Left cardiac atrium (tissue), 4 donors: ENCODE results near the gene ZFP36L1. TPM values are rescaled to one million over a fixed set of nuclear protein-coding genes. Genes with fewer than 3 reads are reported as not detected.

Source experiments
- ATAC-seq, 2 donors: fragments of 200-7000 bp; cut with Tn5 transposase; one replicate each; pipeline ENCODE4 v1.9.1; 2020; ENCODE audit warnings: mild to moderate bottlenecking in 2 of 2, moderate library complexity in 2 of 2
- DNase-seq: peaks from one replicate; pipeline ENCODE4 v3.0.0-alpha.2; 2020
- intact Hi-C, 2 donors: fragments of 100-400 bp; cut with DNase I; formaldehyde crosslinking; loops; one replicate each; pipeline versions ENCODE4 v1.14.1 to v1.15.1; 2022 to 2023
- long read RNA-seq: library from polyadenylated mRNA; unstranded; transcript quantifications from one replicate; pipeline ENCODE4 v2.0.0, GENCODE V29; 2021
- total RNA-seq, 2 donors: library from RNA; stranded (reverse); fragmentation: NEBNext Ultra II Directional; extraction: Animal tissue kit (Norgen Biotek cat#: 25700); gene quantifications; one replicate each; pipeline ENCODE4 v1.2.1, GENCODE V29; 2021
- donor health status: DM: no; HTN: yes; CAD: no.
- donor health status: DM: no; HTN: yes; CAD: no; lungs with severe emphysema.
- donor health status: DM: yes; HTN: yes; CAD: no.
- donor health status: Dilated cardiomyopathy.

ZFP36L1 gene, protein sequence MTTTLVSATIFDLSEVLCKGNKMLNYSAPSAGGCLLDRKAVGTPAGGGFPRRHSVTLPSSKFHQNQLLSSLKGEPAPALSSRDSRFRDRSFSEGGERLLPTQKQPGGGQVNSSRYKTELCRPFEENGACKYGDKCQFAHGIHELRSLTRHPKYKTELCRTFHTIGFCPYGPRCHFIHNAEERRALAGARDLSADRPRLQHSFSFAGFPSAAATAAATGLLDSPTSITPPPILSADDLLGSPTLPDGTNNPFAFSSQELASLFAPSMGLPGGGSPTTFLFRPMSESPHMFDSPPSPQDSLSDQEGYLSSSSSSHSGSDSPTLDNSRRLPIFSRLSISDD
- total RNA-seq, result 100 to 1,000 TPM in 1 of 2 donors, 10 to 100 TPM in 1; 89.6 to 105 TPM
- long read RNA-seq, partial matches to known transcripts, result 0 of 2 reads
- long read RNA-seq, other reads (novel, unspliced or antisense), result 2 of 2 reads

DNA sequence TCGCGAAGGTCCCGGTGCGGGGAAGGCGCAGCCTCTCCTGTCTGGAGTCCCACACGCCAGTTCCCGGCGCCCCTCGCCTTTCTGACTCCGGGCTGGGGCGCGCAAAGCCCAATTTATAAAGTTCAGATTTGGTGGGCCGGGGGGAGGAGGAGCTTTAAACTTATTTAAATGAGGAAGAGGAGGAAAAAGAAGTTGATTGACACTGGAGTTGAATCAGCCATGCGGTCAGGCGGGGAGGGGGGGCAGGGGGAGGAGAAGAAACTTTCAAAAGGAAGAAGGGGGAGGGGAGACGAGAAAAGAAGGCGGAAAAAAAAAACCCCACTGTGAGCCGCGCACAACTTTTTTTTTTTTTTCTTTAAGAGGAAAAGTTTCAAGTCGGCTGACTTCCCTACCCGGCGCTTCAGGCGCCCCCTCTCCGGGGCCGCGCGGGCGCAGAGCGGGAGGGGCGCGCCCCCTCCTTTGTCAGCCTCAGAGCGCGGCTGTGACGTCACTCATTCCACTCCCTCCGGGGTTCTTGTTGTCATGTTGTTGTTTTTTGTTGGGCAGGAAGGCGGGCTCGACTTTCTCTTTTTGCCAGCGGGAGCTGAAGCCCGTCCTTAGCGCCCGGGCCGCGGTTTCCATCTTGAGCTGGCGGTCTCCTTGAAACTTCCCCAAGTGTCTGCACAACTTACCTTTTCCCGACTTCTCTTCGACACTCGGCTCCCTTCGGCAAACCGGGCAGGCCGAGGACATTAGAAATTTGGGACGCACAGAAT lies at the start of gene ZFP36L1:
TSS of gene ZFP36L1 (minus strand) at position 89 of the 755 bp plus-strand sequence. CDS start 129 bp downstream, outside the sequence.
- ATAC-seq, result peak; percentile 58 to 68
- peak; percentile 96 for DNase-seq
- intact Hi-C loops, result loop anchor here (5.0 kb wide), 2 partner anchors 111 to 126 kb away; no protein-coding TSS in a partner anchor

- DNase-seq, result no peak
- ATAC-seq, result no peak
- intact Hi-C loops, result loop anchor here in 1 of 2 donors (10.0 kb wide), 1 partner anchor 1007 kb away; no protein-coding TSS in a partner anchor
Measured at GRCh38 chr14:68842298-68842697, 49.4 kb upstream of the ZFP36L1 start.

DNA sequence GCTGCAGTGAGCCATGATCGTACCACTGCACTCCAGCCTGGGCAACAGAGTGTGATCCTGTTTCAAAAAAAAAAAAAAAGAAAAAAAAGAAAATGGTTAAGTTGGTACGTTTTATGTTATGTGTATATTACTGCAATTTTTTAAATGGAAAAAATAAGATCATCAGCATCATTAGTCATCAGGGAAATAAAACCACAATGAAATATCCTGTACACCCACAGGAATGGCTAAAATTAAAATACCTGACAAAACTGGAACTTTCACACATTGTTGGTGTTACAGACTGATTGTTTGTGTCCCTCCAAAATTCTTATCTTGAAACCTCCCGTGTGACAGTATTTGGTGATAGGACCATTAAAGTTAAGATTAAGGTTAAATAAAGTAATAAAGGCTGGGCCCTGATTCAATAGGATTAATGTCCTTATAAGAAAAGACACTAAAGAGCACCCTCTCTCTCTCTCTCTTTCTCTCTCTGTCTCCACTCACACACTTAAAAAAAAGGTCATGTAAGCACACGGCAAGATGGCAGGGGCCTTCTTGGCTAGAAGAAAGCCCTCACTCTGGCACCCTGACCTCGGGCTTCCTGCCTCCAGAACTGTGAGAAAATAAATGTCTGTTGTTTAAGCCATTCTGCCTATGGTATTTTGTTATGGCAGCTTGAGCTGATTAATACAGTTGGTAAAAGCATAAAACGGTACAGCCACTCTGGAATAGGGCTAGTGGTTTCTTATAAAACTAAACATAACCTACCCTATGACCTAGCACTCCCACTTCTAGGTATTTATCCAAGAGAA lies 48.3 kb upstream of the ZFP36L1 start:
- ATAC-seq, result no peak
- intact Hi-C loops, result loop anchor here in 1 of 2 donors (10.0 kb wide), 1 partner anchor 1006 kb away; no protein-coding TSS in a partner anchor

GRCh38 chr14:68840454-68840853 lies 47.6 kb upstream of the ZFP36L1 start:
- no peak for DNase-seq
- ATAC-seq, result no peak
- intact Hi-C loops, result loop anchor here in 1 of 2 donors (10.0 kb wide), 1 partner anchor 1006 kb away; no protein-coding TSS in a partner anchor

More for the DNA sequence above, 48.3 kb upstream of the ZFP36L1 start:
- no peak for DNase-seq

- no peak for DNase-seq
- ATAC-seq, result no peak
- intact Hi-C loops, result no loop called here
Measured at GRCh38 chr14:68836082-68836481, 43.2 kb upstream of the ZFP36L1 start.

DNA sequence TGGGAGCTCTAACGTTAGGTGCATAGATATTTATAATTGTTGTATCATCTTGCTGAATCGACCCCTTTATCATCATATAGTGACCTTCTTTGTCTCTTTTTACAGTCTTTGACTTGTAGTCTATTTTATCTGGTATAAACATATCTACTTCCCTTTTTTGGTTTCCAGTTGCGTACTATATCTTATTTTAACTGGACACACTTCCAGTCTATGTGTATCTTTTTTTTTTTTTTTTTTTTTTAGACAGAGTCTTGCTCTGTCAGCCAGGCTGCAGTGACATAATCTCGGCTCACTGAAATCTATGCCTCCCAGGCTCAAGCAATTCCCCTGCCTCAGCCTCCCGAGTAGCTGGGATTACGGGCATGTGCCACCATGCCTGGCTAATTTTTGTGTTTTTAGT lies 41.9 kb upstream of the ZFP36L1 start:
- DNase-seq (no peak), ATAC-seq (no peak)
- intact Hi-C loops, result no loop called here

- ATAC-seq (no peak), DNase-seq (no peak)
- intact Hi-C loops, result no loop called here
Measured at GRCh38 chr14:68828698-68829097, 35.8 kb upstream of the ZFP36L1 start.

DNA sequence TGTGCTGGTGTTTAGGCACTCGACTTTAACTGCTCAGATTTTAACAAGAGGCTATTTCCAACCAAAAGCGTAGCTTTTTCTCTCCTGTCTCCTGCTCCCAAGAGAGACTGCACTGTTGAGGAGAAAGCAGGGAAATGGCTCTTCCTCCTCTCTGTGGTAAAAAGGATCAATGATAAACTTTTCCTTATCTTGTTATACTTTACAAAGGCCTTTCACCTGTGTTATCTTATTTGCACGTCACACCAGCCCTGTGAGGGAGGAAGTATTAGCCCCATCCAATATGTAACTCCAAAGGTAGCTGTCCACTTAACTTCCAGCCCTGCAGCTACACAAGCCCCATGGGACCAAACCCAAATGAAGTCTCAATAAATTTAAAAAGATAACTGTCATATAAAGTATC lies 32.9 kb upstream of the ZFP36L1 start:
- ATAC-seq, result no peak
- intact Hi-C loops, result no loop called here
- no peak for DNase-seq

DNA sequence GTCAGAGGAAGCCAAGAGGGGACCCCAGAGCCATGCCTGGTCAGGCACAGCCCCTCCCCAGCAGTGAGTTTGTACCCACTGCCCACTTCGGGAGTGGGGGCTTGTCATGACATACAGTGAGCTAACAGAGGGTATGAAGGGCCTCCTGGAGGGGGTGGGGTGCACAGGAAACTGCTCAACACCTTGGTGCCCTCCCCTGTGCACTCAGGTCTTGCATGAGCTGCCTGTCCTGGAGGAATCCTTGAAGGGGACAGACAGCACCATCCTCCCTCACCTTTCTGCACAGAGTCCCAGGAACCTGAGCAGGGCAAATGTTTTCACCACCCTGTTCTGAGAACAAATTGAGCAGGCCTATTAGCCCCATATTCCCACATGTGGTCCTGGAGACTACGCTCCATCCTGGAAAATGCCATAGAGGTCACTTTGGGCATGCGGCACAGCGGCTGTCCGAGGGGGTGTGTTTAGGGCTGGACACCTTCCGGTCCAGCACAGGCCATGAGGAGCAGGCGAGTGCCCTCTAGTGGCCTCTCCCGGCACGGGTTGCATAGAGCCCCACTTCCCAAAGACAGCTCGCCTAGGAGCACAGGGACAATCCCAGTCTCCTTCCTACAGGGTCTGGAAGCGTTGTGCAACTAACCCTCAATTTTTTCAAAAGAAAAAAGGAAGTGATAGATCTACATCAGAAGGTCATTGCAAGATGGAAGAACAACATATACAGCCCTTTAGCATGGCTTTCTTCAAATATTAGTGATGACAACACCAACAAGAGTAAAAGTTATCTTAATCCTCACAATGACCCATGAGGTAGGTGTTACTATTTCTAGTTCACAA lies 31.9 kb upstream of the ZFP36L1 start:
- ATAC-seq (peak; percentile 93 to 97), DNase-seq (peak; percentile 89)
- intact Hi-C loops, result loop anchor here in 1 of 2 donors (5.0 kb wide), 1 partner anchor 882 kb away; no protein-coding TSS in a partner anchor

- intact Hi-C loops, result loop anchor here in 1 of 2 donors (5.0 kb wide), 1 partner anchor 882 kb away; no protein-coding TSS in a partner anchor
- no peak for ATAC-seq
Measured at GRCh38 chr14:68824207-68824516, 31.3 kb upstream of the ZFP36L1 start.

DNA sequence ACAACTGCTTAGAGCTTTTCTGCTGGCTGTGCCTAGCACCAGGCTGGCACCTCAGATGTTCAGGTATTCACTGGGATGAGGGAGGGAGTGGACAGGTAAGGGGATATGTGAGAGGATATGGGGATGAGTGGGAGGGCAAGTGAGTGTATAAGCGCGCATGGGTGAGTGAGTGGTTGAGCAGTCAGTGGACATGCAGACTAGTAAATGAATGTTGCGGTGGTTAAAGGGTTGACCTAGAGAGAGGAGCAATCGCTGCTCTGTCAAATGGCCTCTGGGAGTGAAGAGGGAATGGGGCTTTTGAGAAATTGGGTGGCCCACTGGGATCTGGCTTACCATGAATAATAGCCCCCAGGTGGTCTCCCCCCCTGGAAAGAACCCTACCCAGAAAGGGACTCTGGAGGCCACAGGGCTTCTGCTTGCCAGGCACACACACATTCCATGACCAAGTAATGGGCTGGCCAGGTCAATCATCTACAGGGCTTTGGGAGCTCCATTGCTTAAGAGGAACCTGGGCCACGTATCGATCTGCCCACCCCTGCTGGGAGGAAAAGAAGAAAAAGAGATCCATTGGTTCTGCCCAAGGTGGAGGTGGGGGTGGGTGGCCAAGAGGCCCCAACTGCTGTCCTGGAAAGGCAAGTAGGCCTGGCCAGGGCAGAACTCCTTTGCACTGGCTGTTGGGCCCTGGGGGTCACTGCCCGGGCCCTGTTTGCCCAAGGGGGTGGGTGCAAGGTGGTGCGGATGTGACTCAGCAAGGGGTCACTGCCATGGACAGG lies 30.8 kb upstream of the ZFP36L1 start:
- intact Hi-C loops, result loop anchor here in 1 of 2 donors (5.0 kb wide), 1 partner anchor 881 kb away; no protein-coding TSS in a partner anchor
- no peak for DNase-seq
- no peak for ATAC-seq

More at GRCh38 chr14:68824207-68824516, 31.3 kb upstream of the ZFP36L1 start:
- DNase-seq, result no peak

DNA sequence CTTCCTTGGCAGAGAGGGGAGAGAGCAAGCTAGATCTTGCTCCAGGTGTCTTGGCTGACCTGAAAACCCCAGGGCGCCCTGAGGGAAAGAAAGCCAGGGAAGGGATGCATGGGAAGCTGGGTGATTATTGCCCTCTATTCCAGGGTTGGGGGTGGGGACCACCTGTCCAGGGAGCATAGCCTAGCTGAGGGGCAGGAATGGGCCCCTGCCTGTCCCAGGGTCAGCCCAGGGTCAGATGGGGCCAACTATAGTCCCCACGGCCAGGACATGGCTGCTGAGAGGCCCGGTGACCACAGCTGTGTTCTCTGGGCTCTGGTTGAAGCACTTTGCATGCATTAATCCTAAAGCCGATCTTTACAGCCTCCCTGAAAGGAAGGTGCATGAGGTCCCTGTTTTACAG lies 30.1 kb upstream of the ZFP36L1 start:
- DNase-seq, result no peak
- ATAC-seq, result no peak
- intact Hi-C loops, result loop anchor here in 1 of 2 donors (5.0 kb wide), 1 partner anchor 881 kb away; no protein-coding TSS in a partner anchor

GRCh38 chr14:68822132-68822651 lies 29.3 kb upstream of the ZFP36L1 start:
- intact Hi-C loops, result loop anchor here in 1 of 2 donors (5.0 kb wide), 1 partner anchor 880 kb away; no protein-coding TSS in a partner anchor
- ATAC-seq, result no peak

GRCh38 chr14:68820999-68821683 lies 28.3 kb upstream of the ZFP36L1 start:
- ATAC-seq, result no peak
- no peak for DNase-seq

More at GRCh38 chr14:68822132-68822651, 29.3 kb upstream of the ZFP36L1 start:
- DNase-seq, result no peak

GRCh38 chr14:68820536-68820935 lies 27.7 kb upstream of the ZFP36L1 start:
- no peak for ATAC-seq
- intact Hi-C loops, result loop anchor here in 1 of 2 donors (5.0 kb wide), 1 partner anchor 878 kb away; no protein-coding TSS in a partner anchor

More at GRCh38 chr14:68820999-68821683, 28.3 kb upstream of the ZFP36L1 start:
- intact Hi-C loops, result loop anchor here in 1 of 2 donors (5.0 kb wide), 1 partner anchor 879 kb away; no protein-coding TSS in a partner anchor

GRCh38 chr14:68820119-68820518 lies 27.3 kb upstream of the ZFP36L1 start:
- intact Hi-C loops, result loop anchor here in 1 of 2 donors (5.0 kb wide), 1 partner anchor 878 kb away; no protein-coding TSS in a partner anchor
- ATAC-seq (no peak), DNase-seq (no peak)

More at GRCh38 chr14:68820536-68820935, 27.7 kb upstream of the ZFP36L1 start:
- no peak for DNase-seq
